Kidney epithelial cell (primary cell): ENCODE results near the gene ZMIZ1. TPM values are rescaled to one million over a fixed set of nuclear protein-coding genes. Genes with fewer than 3 reads are reported as not detected.

Experiments
- DNase-seq: peaks from one replicate; pipeline ENCODE4 v3.0.0-alpha.2; 2010; ENCODE audit warnings: low read depth
- H3K27me3 ChIP-seq: 2 replicates; pipeline ENCODE4 v1.6.0; 2011; ENCODE audit warnings: low read length; ENCODE audit not compliant: control insufficient read depth, insufficient read depth
- H3K36me3 ChIP-seq: 2 replicates; pipeline ENCODE4 v1.5.1; 2011; ENCODE audit warnings: low read length; ENCODE audit not compliant: control insufficient read depth, insufficient read depth
- H3K4me3 ChIP-seq: 2 replicates; pipeline ENCODE4 v1.5.1; 2011; ENCODE audit warnings: low read depth, mild to moderate bottlenecking, control low read depth, low read length
- total RNA-seq: library from RNA; depleted of rRNA; stranded (reverse); fragments of >200 nt; gene quantifications from 2 replicates; pipeline ENCODE4 v1.2.3, GENCODE V29; 2015
- TF ChIP-seq, protein P1 (sequence below): IDR thresholded peaks from 2 replicates; pipeline ENCODE4 v1.5.1; 2011; ENCODE audit warnings: mild to moderate bottlenecking, moderate library complexity, low read length, control low read depth, inconsistent platforms; ENCODE audit not compliant: insufficient read depth, poor library complexity, severe bottlenecking

Gene ZMIZ1
- total RNA-seq, 1 donor from 2014 or later: 57.5 TPM

DNA sequence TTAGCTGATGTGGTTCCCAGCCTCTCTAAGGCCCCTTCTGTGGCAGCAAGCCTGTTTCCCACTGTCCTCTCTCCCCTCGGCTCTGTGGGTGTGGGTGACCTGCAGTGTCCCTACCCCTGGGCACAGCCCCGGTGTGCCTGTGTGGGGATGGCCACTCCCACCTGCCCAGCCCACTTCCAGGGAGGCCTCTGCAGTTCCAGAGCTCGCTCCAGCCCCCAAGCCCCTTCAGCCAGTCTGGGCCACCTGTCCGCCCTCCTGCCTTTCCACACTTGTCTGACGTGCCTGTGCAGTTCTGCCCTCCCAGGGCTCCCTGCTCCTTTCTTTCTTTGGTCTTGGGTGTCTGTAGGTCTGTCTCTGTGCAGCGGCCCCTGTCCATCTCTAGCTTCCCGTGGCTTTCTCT, 151.5 kb downstream of the ZMIZ1 start:
- no peaks in the 10 kb centered on the region for H3K27me3 ChIP-seq
- DNase-seq: no peak
- TF ChIP-seq, protein P1, sequence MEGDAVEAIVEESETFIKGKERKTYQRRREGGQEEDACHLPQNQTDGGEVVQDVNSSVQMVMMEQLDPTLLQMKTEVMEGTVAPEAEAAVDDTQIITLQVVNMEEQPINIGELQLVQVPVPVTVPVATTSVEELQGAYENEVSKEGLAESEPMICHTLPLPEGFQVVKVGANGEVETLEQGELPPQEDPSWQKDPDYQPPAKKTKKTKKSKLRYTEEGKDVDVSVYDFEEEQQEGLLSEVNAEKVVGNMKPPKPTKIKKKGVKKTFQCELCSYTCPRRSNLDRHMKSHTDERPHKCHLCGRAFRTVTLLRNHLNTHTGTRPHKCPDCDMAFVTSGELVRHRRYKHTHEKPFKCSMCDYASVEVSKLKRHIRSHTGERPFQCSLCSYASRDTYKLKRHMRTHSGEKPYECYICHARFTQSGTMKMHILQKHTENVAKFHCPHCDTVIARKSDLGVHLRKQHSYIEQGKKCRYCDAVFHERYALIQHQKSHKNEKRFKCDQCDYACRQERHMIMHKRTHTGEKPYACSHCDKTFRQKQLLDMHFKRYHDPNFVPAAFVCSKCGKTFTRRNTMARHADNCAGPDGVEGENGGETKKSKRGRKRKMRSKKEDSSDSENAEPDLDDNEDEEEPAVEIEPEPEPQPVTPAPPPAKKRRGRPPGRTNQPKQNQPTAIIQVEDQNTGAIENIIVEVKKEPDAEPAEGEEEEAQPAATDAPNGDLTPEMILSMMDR: no peak
- no peak overlapping the region for H3K4me3 ChIP-seq
- H3K36me3 ChIP-seq: peaks cover 7% of the 10 kb centered on the region

DNA sequence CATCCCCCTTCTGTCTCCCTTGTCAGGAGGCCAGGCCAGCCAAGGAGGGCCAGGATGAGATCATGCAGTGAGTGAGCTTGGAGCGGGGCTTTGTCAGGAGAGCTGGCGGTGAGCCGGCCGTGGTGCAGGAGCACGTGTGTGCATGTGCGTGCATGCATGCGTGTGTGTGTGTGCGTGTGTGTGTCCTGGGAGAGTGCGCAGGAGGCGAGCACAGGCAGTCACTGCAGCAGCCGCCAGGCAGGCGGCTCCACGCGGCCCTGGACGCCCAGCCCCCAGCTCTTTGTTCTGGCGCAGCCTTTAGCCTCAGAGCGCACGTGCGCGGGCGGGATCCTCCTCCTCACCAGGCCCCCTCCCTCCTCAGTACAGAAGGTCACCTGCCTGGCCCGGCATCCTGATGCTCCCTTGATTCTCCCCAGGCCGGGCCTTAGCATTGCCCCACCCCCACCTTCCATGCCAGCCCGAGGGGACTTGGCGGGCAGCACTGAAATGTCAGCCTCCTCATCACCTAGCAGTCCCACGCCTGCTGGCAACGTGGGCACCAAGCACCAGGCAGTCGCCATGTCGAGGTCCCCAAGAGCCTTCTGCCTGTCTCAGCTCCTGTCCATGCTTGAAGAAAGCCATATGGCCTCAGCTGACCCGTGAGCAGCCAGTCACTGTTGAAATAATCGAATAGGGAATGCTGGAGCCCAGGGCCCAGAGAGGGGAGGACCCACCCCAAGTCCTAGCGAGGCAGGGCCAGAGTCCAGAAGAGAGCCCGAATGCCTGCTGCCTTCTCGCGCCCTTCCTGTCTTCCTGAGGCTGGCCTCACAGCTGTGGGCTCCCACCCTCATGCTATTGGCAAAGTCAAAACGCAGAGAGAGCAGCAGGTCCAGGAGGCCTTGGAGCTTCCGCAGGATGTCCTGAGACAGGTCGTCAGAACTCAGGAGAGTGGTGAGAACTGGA, 152.6 kb downstream of the ZMIZ1 start:
- no peak for DNase-seq
- H3K36me3 ChIP-seq: peaks cover 2% of the 10 kb centered on the region
- no peak overlapping the region for H3K4me3 ChIP-seq
- TF ChIP-seq, protein P1: no peak
- H3K27me3 ChIP-seq: no peaks in the 10 kb centered on the region

DNA sequence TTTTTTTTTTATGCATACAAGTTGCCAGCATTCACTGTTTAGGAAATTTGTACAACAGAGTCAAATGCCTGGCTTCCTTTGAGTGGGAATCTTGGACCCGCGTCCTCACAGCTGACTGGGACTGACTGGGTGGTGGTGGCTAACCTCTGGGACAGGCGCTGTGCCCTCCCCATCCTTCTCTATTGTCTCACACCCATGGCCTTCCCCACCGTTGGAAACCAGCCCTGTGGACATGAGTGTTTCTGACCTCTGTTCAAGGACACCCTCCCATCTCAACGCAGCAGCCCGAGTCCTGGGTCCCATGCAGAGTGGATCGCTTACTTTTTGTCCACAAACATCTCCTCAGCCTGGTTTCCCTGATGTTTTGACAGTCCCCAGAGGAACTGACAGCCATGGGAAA, 153.4 kb downstream of the ZMIZ1 start:
- TF ChIP-seq, protein P1: no peak
- DNase-seq: no peak
- peaks cover 2% of the 10 kb centered on the region for H3K36me3 ChIP-seq

DNA sequence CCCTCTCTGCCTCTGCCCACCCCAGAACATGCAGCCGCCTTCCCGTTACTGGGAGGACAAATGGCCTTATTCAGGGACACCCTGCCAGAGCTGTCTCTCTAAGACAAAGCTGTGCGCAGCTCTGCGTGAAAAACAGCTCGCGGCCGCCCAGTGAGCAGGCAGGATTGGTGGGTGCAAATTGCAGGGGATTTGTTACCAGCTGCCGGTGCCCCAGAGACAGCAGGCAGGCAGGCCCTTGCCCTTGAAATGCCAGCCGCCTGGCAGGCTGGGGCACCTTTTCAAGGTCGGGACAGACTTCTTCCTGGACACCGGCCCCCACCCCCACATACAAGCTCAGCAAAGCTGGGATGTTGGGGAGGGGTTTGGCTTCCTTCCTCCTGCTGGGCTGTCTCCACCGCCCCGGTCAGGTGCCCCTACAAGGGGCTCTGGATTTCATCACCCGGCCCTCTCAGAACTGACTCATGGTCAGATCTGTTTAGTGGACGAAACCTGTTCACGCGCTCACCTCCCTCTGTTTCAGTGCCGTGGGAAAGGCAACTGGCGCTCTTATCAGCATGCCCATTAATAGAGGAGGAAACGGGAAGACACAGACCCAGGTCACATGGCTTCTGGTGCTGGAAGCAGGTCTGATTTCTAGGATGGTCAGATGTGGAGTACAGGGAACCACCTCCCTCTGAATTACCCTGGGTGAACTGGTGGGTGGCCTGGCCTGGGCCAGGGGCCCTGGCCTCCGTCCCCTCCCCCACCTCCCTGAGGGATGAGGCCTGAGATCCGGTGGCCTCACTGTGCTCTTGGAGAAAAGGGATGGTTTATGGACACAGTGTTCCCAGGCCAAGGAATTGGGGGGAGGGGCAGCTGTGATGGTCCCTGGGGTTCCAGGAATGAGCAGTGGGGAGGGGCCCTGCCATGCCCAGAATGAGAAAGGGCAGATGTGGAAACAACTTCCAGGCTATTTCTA, 154.6 kb downstream of the ZMIZ1 start:
- no peak for DNase-seq
- Histone ChIP-seq H3K27me3 (no peaks in the 10 kb centered on the region), H3K36me3 (peaks cover 2% of the 10 kb centered on the region), H3K4me3 (no peak overlapping the region)
- TF ChIP-seq, protein P1: no peak

More for the DNA sequence above, 153.4 kb downstream of the ZMIZ1 start:
- Histone ChIP-seq H3K4me3 (no peak overlapping the region), H3K27me3 (no peaks in the 10 kb centered on the region)

DNA sequence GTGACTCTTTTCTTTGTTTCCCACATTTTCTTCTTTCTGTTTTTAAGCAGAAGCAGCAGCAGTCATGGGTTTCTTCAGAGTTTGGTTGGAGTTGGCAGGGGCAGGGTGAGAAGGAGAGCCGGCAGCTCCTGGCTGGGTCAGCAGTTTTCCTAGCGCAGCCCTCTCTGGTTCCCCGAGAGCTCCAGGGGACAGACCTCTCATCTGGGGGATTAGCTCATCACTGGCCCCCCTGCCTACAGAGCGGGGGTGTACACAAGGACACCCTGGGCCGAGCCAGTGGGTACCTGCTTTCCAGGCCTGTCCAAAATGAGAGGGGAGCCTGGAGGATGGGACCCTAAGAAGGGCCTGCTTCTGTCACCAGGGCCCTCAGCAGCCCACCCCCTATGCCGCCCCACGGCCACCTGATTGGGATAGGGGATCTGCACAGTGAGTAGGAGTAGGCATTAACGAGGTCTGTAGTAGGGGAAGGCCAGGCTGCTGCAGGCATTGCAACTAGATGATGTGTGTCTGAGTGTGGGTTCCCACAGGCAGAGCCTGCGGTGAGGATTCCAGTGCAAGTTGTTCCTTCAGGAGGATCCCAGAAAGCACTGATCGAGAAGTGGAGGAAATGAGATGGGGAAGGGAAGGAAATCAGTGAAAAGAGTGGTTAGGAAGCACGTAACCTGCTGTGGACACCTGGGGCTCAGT, 155.6 kb downstream of the ZMIZ1 start:
- DNase-seq: no peak
- Histone ChIP-seq H3K36me3 (peaks cover 2% of the 10 kb centered on the region), H3K4me3 (no peak overlapping the region), H3K27me3 (no peaks in the 10 kb centered on the region)
- TF ChIP-seq, protein P1: no peak
